ENCODE measurements around the gene MAML3. TPM values are rescaled to one million over a fixed set of nuclear protein-coding genes. Genes with fewer than 3 reads are reported as not detected.
A peak's percentile ranks its signal among the peaks of the same experiment; 100 is the strongest.

The MAML3 gene
- total and polyA plus RNA-seq, 12 donors, result 1.1 to 4.6 (median 2.6) TPM

DNA sequence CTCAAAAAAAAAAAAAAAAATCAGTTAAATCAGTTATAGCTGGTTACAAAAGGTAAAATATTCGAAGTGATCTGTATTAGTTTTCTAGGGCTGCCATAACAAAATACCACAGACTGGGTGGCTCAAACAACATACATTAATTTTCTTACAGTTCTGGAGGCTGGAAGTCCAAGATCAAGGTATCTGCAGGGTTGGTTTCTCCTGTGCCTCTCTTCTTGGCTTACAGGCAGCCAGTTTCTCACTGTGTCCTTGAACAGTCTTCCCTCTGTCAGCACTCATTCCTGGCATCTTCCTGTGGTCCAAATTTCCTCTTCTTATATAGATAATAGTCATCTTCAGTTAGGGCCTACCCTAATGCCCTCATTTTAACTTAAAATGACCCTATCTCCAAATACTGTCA lies 248.5 kb downstream of the MAML3 start:
- 95 to 97% methylated on average over 1 of the region's 1 CpG for WGBS, 2 donors
- DNase-seq (no peak), ATAC-seq (no peak)
- Histone ChIP-seq H3K4me3 (no peak overlapping the region), H3K9me3 (peaks cover 0 to 4% (median 0%) of the 10 kb centered on the region in 11 donors), H3K27ac (no peak overlapping the region), H3K36me3 (no peaks in the 10 kb centered on the region), H3K4me1 (peaks cover 0 to 47% (median 24%) of the 10 kb centered on the region in 9 donors), H3K27me3 (no peaks in the 10 kb centered on the region)
- intact Hi-C loops (cut with DNase I), result no loop called here
- no peak for TF ChIP-seq CTCF (IDR thresholded peaks at IDR 0.05)

DNA sequence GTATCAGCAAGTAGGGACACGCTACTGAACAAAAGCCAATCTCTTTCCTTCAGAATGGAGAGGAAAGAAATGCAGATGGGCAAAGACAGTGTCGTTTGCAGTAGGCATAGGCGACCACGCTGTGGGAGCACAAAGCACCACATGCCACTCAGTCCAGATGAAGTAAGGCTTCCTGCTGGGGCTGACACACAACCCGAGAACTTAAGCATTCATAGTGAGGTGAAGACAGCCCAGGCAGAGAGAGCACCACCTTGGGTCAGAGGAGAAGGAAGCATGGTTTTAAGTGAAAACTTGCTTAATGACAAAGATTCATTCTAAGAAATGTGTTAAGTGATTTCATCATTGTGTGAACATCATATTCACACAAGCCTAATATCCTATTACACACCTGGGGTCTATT lies 249.6 kb downstream of the MAML3 start:
- H3K4me3 ChIP-seq, result no peak overlapping the region
- WGBS, 2 donors, result 96 to 100% methylated on average over 5 of the region's 5 CpGs
- H3K9me3 ChIP-seq, result peaks cover 0 to 4% (median 0%) of the 10 kb centered on the region in 11 donors
- TF ChIP-seq CTCF (IDR thresholded peaks at IDR 0.05), result no peak
- H3K27me3 ChIP-seq, result no peaks in the 10 kb centered on the region
- H3K4me1 ChIP-seq, result peaks cover 0 to 47% (median 24%) of the 10 kb centered on the region in 9 donors
- H3K27ac ChIP-seq, result no peak overlapping the region
- intact Hi-C loops (cut with DNase I), result no loop called here
- no peak for DNase-seq
- H3K36me3 ChIP-seq, result no peaks in the 10 kb centered on the region
- ATAC-seq, result no peak

DNA sequence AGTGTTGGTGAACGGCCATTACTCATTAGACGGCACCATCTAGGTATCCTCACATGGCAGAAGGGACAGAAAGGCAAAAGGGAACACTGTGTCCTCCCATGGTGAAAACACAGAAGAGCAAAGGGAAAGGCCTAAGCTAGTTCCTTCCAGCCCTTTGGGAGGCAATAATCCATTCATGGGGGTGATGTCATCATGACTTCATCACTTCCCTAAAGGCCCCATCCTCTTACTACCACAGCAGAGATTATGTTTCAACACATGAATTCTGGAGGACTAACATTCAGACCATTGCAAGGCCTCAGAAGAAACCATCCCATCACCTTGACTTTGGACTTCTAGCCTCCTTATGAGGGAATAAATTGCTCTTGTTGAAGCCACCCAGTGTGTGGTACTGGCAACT lies 250.1 kb downstream of the MAML3 start:
- WGBS, 2 donors, result 97% methylated on average over 2 of the region's 2 CpGs
- TF ChIP-seq CTCF (IDR thresholded peaks at IDR 0.05), result no peak
- H3K9me3 ChIP-seq, result peaks cover 0 to 4% (median 0%) of the 10 kb centered on the region in 11 donors
- intact Hi-C loops (cut with DNase I), result no loop called here
- no peak overlapping the region for H3K4me3 ChIP-seq
- no peaks in the 10 kb centered on the region for H3K36me3 ChIP-seq
- peaks cover 0 to 47% (median 24%) of the 10 kb centered on the region in 9 donors for H3K4me1 ChIP-seq
- H3K27ac ChIP-seq, result no peak overlapping the region
- peak in 1 of 8 donors; percentile 29 for ATAC-seq
- no peak for DNase-seq
- no peaks in the 10 kb centered on the region for H3K27me3 ChIP-seq

DNA sequence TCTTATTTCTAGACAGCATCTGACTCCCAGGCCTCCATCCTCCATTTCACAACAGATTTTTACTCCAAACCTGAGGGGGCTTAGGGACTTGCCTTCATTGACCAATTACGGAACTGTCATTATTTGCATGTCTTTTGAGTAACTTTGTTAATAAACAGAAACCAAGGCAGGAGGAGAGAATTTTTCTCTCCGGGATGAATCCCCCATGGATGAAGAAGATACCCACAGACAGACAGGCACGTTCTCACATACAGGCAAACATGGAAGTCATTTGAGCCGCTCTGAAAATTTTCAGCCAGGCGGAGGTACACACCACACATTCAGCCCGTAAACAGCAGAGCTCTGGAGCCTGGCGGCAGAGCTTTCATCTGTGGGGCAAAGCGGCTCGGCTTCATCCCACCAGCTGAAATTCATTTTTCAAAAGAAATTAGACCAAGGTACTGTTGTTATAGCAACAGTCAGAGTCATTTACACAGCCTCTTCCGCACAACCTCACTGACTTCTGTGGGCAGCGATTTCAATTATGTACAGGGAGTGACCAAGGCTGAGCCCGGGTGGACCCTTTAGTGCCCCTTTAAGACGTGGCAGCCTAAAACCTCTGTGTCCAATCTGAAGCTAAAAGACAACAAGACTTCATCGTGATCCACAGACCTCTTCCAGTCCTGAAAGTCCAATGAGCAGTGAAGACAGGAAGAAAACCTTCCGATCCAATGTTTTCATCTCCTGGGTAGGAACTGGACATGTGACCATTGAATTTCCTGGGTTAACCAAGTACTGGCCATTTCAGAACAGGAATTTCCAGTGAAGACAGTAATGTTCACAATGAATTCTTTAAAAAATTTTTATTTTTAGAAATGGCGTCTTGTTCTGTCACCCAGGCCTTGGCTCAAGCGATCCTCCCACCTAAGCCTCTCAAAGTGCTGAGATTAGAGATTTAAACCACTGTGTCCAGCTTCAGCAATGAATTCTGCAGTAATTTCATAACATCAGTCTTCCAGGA lies 251.4 kb downstream of the MAML3 start:
- peaks cover 0 to 4% (median 0%) of the 10 kb centered on the region in 11 donors for H3K9me3 ChIP-seq
- WGBS, 2 donors, result 75 to 92% methylated on average over 17 of the region's 17 CpGs
- H3K27me3 ChIP-seq, result no peaks in the 10 kb centered on the region
- DNase-seq (no peak), ATAC-seq (peak in 1 of 8 donors; percentile 46)
- H3K27ac ChIP-seq, result peak overlapping the region in 3 of 10 donors; percentile 12 to 52 (median 26)
- TF ChIP-seq CTCF (IDR thresholded peaks at IDR 0.05), result no peak
- peaks cover 0 to 45% (median 23%) of the 10 kb centered on the region in 9 donors for H3K4me1 ChIP-seq
- intact Hi-C loops (cut with DNase I), result no loop called here
- no peaks in the 10 kb centered on the region for H3K36me3 ChIP-seq
- H3K4me3 ChIP-seq, result peak overlapping the region in 5 of 10 donors; percentile 10 to 35 (median 29)

Data from heart right ventricle (tissue), 16 donors.